Measurements from ENCODE around the gene GPC5.

DNA sequence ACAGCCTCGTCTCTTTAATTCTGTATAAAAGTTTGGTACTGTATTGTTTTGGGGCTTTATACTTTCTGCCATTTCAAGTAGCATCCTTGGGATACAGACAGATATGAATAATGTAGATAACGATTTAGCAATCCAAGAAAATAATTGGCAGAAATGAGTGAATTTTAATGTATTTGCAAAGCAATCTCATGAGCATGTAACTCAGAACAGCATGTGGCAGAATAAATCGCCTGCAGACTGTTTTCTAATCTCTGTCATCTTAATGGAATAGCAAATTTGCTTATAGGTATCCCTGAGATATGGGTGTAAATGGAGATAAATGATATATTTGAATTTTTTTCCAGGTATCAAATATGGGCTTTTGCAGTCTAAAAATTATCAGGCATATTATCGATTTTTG lies 166.0 kb downstream of the GPC5 start:
- TF ChIP-seq, protein P1, sequence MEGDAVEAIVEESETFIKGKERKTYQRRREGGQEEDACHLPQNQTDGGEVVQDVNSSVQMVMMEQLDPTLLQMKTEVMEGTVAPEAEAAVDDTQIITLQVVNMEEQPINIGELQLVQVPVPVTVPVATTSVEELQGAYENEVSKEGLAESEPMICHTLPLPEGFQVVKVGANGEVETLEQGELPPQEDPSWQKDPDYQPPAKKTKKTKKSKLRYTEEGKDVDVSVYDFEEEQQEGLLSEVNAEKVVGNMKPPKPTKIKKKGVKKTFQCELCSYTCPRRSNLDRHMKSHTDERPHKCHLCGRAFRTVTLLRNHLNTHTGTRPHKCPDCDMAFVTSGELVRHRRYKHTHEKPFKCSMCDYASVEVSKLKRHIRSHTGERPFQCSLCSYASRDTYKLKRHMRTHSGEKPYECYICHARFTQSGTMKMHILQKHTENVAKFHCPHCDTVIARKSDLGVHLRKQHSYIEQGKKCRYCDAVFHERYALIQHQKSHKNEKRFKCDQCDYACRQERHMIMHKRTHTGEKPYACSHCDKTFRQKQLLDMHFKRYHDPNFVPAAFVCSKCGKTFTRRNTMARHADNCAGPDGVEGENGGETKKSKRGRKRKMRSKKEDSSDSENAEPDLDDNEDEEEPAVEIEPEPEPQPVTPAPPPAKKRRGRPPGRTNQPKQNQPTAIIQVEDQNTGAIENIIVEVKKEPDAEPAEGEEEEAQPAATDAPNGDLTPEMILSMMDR (IDR thresholded peaks at IDR 0.05) = no peak
- no peak for TF ChIP-seq POLR2A (IDR thresholded peaks at IDR 0.05)

Measured in uterus (tissue), 2 donors.